ENCODE results near the gene KAT2B. TPM values are rescaled to one million over a fixed set of nuclear protein-coding genes. Genes with fewer than 3 reads are reported as not detected.
A peak's percentile ranks its signal among the peaks of the same experiment; 100 is the strongest.

The KAT2B gene
- total RNA-seq, 5 donors from 2014 or later (not counting 1 experiment from before 2014, with no cell fraction given), result 49.5 to 98.8 (median 80.8) TPM

- no peaks in the 10 kb centered on the region for H3K27me3 ChIP-seq (replicated peaks in 1 of 2; ENCODE audit: control insufficient read depth in 2 of 2, extremely low read depth in 1 of 2, insufficient read depth in 2 of 2, low read length in 1 of 2)
- Mint-ChIP-seq H3K27ac (peak overlapping the region in 1 of 2 donors; percentile 10), H3K4me1 (peaks cover 0 to 3% (median 0%) of the 10 kb centered on the region in 3 donors), H3K27me3 (no peaks in the 10 kb centered on the region), H3K4me3 (no peak overlapping the region), H3K36me3 (peaks cover 70% of the 10 kb centered on the region), H3K9me3 (no peaks in the 10 kb centered on the region)
- H3K27ac ChIP-seq (ENCODE audit: low read length), result no peak overlapping the region
- POLR2A ChIA-PET, result no interaction called here
- DNase-seq (no peak), ATAC-seq (replicated peaks in 1 of 4) (no peak)
- peaks cover 9 to 66% of the 10 kb centered on the region in 2 donors for H3K36me3 ChIP-seq (ENCODE audit: control insufficient read depth in 2 of 2, extremely low read depth in 1 of 2, insufficient read depth in 1 of 2, low read length in 1 of 2)
- no peak overlapping the region for H3K4me3 ChIP-seq (ENCODE audit: control insufficient read depth in 1 of 2, extremely low read depth in 1 of 2, low read length in 1 of 2)
- no peaks in the 10 kb centered on the region for H3K9me3 ChIP-seq
- H3K4me1 ChIP-seq (ENCODE audit: control insufficient read depth in 1 of 2, extremely low read depth in 1 of 2, insufficient read depth in 2 of 2, low read length in 2 of 2), result no peaks in the 10 kb centered on the region
- no CpG with 5 or more reads among the region's 2 CpGs for WGBS (ENCODE audit: insufficient coverage)
- CTCF ChIA-PET, result interaction anchor here in 1 of 2 donors (0.6 kb wide), 1 partner anchor 1572 kb away, joined by 3 read pairs; no protein-coding TSS in a partner anchor
Measured at GRCh38 chr3:20143519-20143918, 103.3 kb downstream of the KAT2B start.

- Histone ChIP-seq H3K27me3 (replicated peaks in 1 of 2; ENCODE audit: control insufficient read depth in 2 of 2, extremely low read depth in 1 of 2, insufficient read depth in 2 of 2, low read length in 1 of 2) (no peaks in the 10 kb centered on the region), H3K36me3 (ENCODE audit: control insufficient read depth in 2 of 2, extremely low read depth in 1 of 2, insufficient read depth in 1 of 2, low read length in 1 of 2) (peaks cover 9 to 76% of the 10 kb centered on the region in 2 donors), H3K4me3 (ENCODE audit: control insufficient read depth in 1 of 2, extremely low read depth in 1 of 2, low read length in 1 of 2) (no peak overlapping the region), H3K4me1 (ENCODE audit: control insufficient read depth in 1 of 2, extremely low read depth in 1 of 2, insufficient read depth in 2 of 2, low read length in 2 of 2) (no peaks in the 10 kb centered on the region), H3K9me3 (no peaks in the 10 kb centered on the region), H3K27ac (ENCODE audit: low read length) (peak overlapping the region; percentile 22)
- H3K27me3 Mint-ChIP-seq, result no peaks in the 10 kb centered on the region
- no peaks in the 10 kb centered on the region for H3K9me3 Mint-ChIP-seq
- H3K27ac Mint-ChIP-seq, result peak overlapping the region in 1 of 2 donors; percentile 36
- peaks cover 0 to 2% (median 0%) of the 10 kb centered on the region in 3 donors for H3K4me1 Mint-ChIP-seq
- ATAC-seq (replicated peaks in 1 of 4) (no peak), DNase-seq (no peak)
- POLR2A ChIA-PET, result interaction anchor here in 1 of 2 donors (0.6 to 1.0 kb wide), 2 partner anchors 15 to 52 kb away, joined by 3 to 4 read pairs; no protein-coding TSS in a partner anchor
- 100% methylated on average over 2 of the region's 2 CpGs for WGBS (ENCODE audit: insufficient coverage)
- no peak overlapping the region for H3K4me3 Mint-ChIP-seq
- CTCF ChIA-PET, result interaction anchor here in 1 of 2 donors (1.0 kb wide), 1 partner anchor 12 kb away, joined by 4 read pairs; no protein-coding TSS in a partner anchor
- H3K36me3 Mint-ChIP-seq, result peaks cover 74% of the 10 kb centered on the region
Measured at GRCh38 chr3:20145874-20146273, 105.6 kb downstream of the KAT2B start.

- Mint-ChIP-seq H3K36me3 (peaks cover 75% of the 10 kb centered on the region), H3K4me1 (no peaks in the 10 kb centered on the region), H3K27ac (no peak overlapping the region), H3K27me3 (no peaks in the 10 kb centered on the region), H3K4me3 (no peak overlapping the region), H3K9me3 (no peaks in the 10 kb centered on the region)
- Histone ChIP-seq H3K27ac (ENCODE audit: low read length) (no peak overlapping the region), H3K27me3 (replicated peaks in 1 of 2; ENCODE audit: control insufficient read depth in 2 of 2, extremely low read depth in 1 of 2, insufficient read depth in 2 of 2, low read length in 1 of 2) (no peaks in the 10 kb centered on the region), H3K4me3 (ENCODE audit: control insufficient read depth in 1 of 2, extremely low read depth in 1 of 2, low read length in 1 of 2) (no peak overlapping the region), H3K9me3 (no peaks in the 10 kb centered on the region), H3K4me1 (ENCODE audit: control insufficient read depth in 1 of 2, extremely low read depth in 1 of 2, insufficient read depth in 2 of 2, low read length in 2 of 2) (no peaks in the 10 kb centered on the region), H3K36me3 (ENCODE audit: control insufficient read depth in 2 of 2, extremely low read depth in 1 of 2, insufficient read depth in 1 of 2, low read length in 1 of 2) (peaks cover 9 to 72% of the 10 kb centered on the region in 2 donors)
- ATAC-seq (replicated peaks in 1 of 4) (no peak), DNase-seq (no peak)
- CTCF ChIA-PET, result interaction anchor here in 1 of 2 donors (1.6 kb wide), 1 partner anchor 37 kb away, joined by 3 read pairs; no protein-coding TSS in a partner anchor
- POLR2A ChIA-PET, result interaction anchor here in 1 of 2 donors (1.0 kb wide), 1 partner anchor 14 kb away, joined by 4 read pairs; no protein-coding TSS in a partner anchor
- WGBS (ENCODE audit: insufficient coverage), result 100% methylated on average over 6 of the region's 8 CpGs
Measured at GRCh38 chr3:20146301-20146700, 106.1 kb downstream of the KAT2B start.

- Histone ChIP-seq H3K27me3 (replicated peaks in 1 of 2; ENCODE audit: control insufficient read depth in 2 of 2, extremely low read depth in 1 of 2, insufficient read depth in 2 of 2, low read length in 1 of 2) (no peaks in the 10 kb centered on the region), H3K27ac (ENCODE audit: low read length) (no peak overlapping the region), H3K4me1 (ENCODE audit: control insufficient read depth in 1 of 2, extremely low read depth in 1 of 2, insufficient read depth in 2 of 2, low read length in 2 of 2) (no peaks in the 10 kb centered on the region), H3K9me3 (no peaks in the 10 kb centered on the region), H3K4me3 (ENCODE audit: control insufficient read depth in 1 of 2, extremely low read depth in 1 of 2, low read length in 1 of 2) (no peak overlapping the region), H3K36me3 (ENCODE audit: control insufficient read depth in 2 of 2, extremely low read depth in 1 of 2, insufficient read depth in 1 of 2, low read length in 1 of 2) (peaks cover 5 to 66% of the 10 kb centered on the region in 2 donors)
- H3K4me1 Mint-ChIP-seq, result no peaks in the 10 kb centered on the region
- ChIA-PET CTCF (interaction anchor here (0.6 to 1.6 kb wide), 3 partner anchors 35 to 262 kb away, joined by 3 to 6 read pairs (median 5); no protein-coding TSS in a partner anchor), POLR2A (no interaction called here)
- H3K36me3 Mint-ChIP-seq, result peaks cover 69% of the 10 kb centered on the region
- H3K4me3 Mint-ChIP-seq, result no peak overlapping the region
- DNase-seq, result no peak
- no peaks in the 10 kb centered on the region for H3K27me3 Mint-ChIP-seq
- H3K27ac Mint-ChIP-seq, result peak overlapping the region in 1 of 2 donors; percentile 48
- no peak for ATAC-seq (replicated peaks in 1 of 4)
- H3K9me3 Mint-ChIP-seq, result no peaks in the 10 kb centered on the region
Measured at GRCh38 chr3:20147361-20147760, 107.1 kb downstream of the KAT2B start.

GRCh38 chr3:20148466-20148865 is 108.2 kb downstream of the KAT2B start:
- H3K36me3 ChIP-seq (ENCODE audit: control insufficient read depth in 2 of 2, extremely low read depth in 1 of 2, insufficient read depth in 1 of 2, low read length in 1 of 2), result peaks cover 5 to 57% of the 10 kb centered on the region in 2 donors
- H3K4me1 ChIP-seq (ENCODE audit: control insufficient read depth in 1 of 2, extremely low read depth in 1 of 2, insufficient read depth in 2 of 2, low read length in 2 of 2), result no peaks in the 10 kb centered on the region
- 100% methylated on average over 5 of the region's 10 CpGs for WGBS (ENCODE audit: insufficient coverage)
- H3K27me3 ChIP-seq (replicated peaks in 1 of 2; ENCODE audit: control insufficient read depth in 2 of 2, extremely low read depth in 1 of 2, insufficient read depth in 2 of 2, low read length in 1 of 2), result no peaks in the 10 kb centered on the region
- Mint-ChIP-seq H3K9me3 (no peaks in the 10 kb centered on the region), H3K4me1 (no peaks in the 10 kb centered on the region), H3K4me3 (no peak overlapping the region), H3K27ac (no peak overlapping the region), H3K36me3 (peaks cover 63% of the 10 kb centered on the region), H3K27me3 (no peaks in the 10 kb centered on the region)
- ChIA-PET CTCF (no interaction called here), POLR2A (interaction anchor here in 1 of 2 donors (0.6 kb wide), 1 partner anchor 18 kb away, joined by 4 read pairs; no protein-coding TSS in a partner anchor)
- H3K4me3 ChIP-seq (ENCODE audit: control insufficient read depth in 1 of 2, extremely low read depth in 1 of 2, low read length in 1 of 2), result no peak overlapping the region
- H3K9me3 ChIP-seq, result no peaks in the 10 kb centered on the region
- no peak for DNase-seq
- no peak for ATAC-seq (replicated peaks in 1 of 4)
- H3K27ac ChIP-seq (ENCODE audit: low read length), result no peak overlapping the region

- Histone ChIP-seq H3K4me3 (ENCODE audit: control insufficient read depth in 1 of 2, extremely low read depth in 1 of 2, low read length in 1 of 2) (no peak overlapping the region), H3K36me3 (ENCODE audit: control insufficient read depth in 2 of 2, extremely low read depth in 1 of 2, insufficient read depth in 1 of 2, low read length in 1 of 2) (peaks cover 0 to 22% of the 10 kb centered on the region in 2 donors), H3K9me3 (no peaks in the 10 kb centered on the region), H3K27ac (ENCODE audit: low read length) (no peak overlapping the region), H3K4me1 (ENCODE audit: control insufficient read depth in 1 of 2, extremely low read depth in 1 of 2, insufficient read depth in 2 of 2, low read length in 2 of 2) (no peaks in the 10 kb centered on the region), H3K27me3 (replicated peaks in 1 of 2; ENCODE audit: control insufficient read depth in 2 of 2, extremely low read depth in 1 of 2, insufficient read depth in 2 of 2, low read length in 1 of 2) (no peaks in the 10 kb centered on the region)
- no CpG with 5 or more reads among the region's 1 CpG for WGBS (ENCODE audit: insufficient coverage)
- Mint-ChIP-seq H3K9me3 (no peaks in the 10 kb centered on the region), H3K36me3 (peaks cover 38% of the 10 kb centered on the region), H3K4me3 (no peak overlapping the region), H3K27me3 (no peaks in the 10 kb centered on the region), H3K4me1 (peaks cover 0 to 2% (median 0%) of the 10 kb centered on the region in 3 donors), H3K27ac (no peak overlapping the region)
- DNase-seq, result no peak
- ChIA-PET POLR2A (interaction anchor here in 1 of 2 donors (0.6 kb wide), 1 partner anchor 32 kb away, joined by 4 read pairs; no protein-coding TSS in a partner anchor), CTCF (no interaction called here)
- no peak for ATAC-seq (replicated peaks in 1 of 4)
Measured at GRCh38 chr3:20154078-20154477, 113.8 kb downstream of the KAT2B start.

All from T-cell (primary cell).